ENCODE data around the gene PRRC1. TPM values are rescaled to one million over a fixed set of nuclear protein-coding genes. Genes with fewer than 3 reads are reported as not detected.

The PRRC1 gene
- total and polyA plus RNA-seq, 2 experiments from 2014 or later, result 64.7 to 70.7 TPM

- Histone ChIP-seq H3K27me3 (ENCODE audit: insufficient read depth) (no peaks in the 10 kb centered on the region), H3K9me2 (ENCODE audit: insufficient read depth) (peaks cover 4% of the 10 kb centered on the region; the same call in 1 of the 2 replicates), H4K20me1 (replicated peaks; ENCODE audit: insufficient read depth) (no peaks in the 10 kb centered on the region), H3K4me3 (no peak overlapping the region), H3K27ac (ENCODE audit: low read depth) (no peak overlapping the region), H3K4me1 (ENCODE audit: insufficient read depth) (peaks cover 9% of the 10 kb centered on the region), H3K36me3 (ENCODE audit: insufficient read depth) (no peaks in the 10 kb centered on the region), H2AFZ (no peak overlapping the region), H3K79me2 (replicated peaks; ENCODE audit: insufficient read depth) (no peaks in the 10 kb centered on the region), H3F3A (replicated peaks; ENCODE audit: low read depth) (no peaks in the 10 kb centered on the region), H3K4me2 (no peak overlapping the region)
- TF ChIP-seq, protein P1, sequence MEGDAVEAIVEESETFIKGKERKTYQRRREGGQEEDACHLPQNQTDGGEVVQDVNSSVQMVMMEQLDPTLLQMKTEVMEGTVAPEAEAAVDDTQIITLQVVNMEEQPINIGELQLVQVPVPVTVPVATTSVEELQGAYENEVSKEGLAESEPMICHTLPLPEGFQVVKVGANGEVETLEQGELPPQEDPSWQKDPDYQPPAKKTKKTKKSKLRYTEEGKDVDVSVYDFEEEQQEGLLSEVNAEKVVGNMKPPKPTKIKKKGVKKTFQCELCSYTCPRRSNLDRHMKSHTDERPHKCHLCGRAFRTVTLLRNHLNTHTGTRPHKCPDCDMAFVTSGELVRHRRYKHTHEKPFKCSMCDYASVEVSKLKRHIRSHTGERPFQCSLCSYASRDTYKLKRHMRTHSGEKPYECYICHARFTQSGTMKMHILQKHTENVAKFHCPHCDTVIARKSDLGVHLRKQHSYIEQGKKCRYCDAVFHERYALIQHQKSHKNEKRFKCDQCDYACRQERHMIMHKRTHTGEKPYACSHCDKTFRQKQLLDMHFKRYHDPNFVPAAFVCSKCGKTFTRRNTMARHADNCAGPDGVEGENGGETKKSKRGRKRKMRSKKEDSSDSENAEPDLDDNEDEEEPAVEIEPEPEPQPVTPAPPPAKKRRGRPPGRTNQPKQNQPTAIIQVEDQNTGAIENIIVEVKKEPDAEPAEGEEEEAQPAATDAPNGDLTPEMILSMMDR (conservative IDR thresholded peaks at IDR 0.05; ENCODE audit: low read depth in 2 of 2), result peak; percentile 19 to 37; a peak in 3 of 4 replicates
- no peak for TF ChIP-seq ZNF114 (CRISPR knock-in tag; IDR thresholded peaks at IDR 0.05)
- Mint-ChIP-seq H3K4me3 (no peak overlapping the region), H3K27ac (no peak overlapping the region), H3K4me1 (peaks cover 19% of the 10 kb centered on the region), H3K27me3 (ENCODE audit: insufficient read depth, low read depth, poor library complexity) (peaks cover 5% of the 10 kb centered on the region), H3K9me3 (no peaks in the 10 kb centered on the region), H3K36me3 (ENCODE audit: low read depth) (no peaks in the 10 kb centered on the region)
- peak; percentile 57 for DNase-seq (ENCODE audit: low spot score)
- ATAC-seq, result peak; percentile 74
Observed at GRCh38 chr5:127602481-127602880, 85.0 kb downstream of the PRRC1 start.

- no peak overlapping the region for H3K4me3 Mint-ChIP-seq
- Histone ChIP-seq H3K9me2 (ENCODE audit: insufficient read depth) (peaks cover 4% of the 10 kb centered on the region; the same call in 1 of the 2 replicates), H3K4me3 (no peak overlapping the region), H4K20me1 (replicated peaks; ENCODE audit: insufficient read depth) (no peaks in the 10 kb centered on the region), H3K27me3 (ENCODE audit: insufficient read depth) (no peaks in the 10 kb centered on the region), H3K27ac (ENCODE audit: low read depth) (peak overlapping the region; percentile 12; the same call in 1 of the 2 replicates), H3K4me2 (0 out of 2 replicates have a peak overlapping the region, but pooled peaks have one; percentile 30), H3K79me2 (replicated peaks; ENCODE audit: insufficient read depth) (no peaks in the 10 kb centered on the region), H3K4me1 (ENCODE audit: insufficient read depth) (peaks cover 9% of the 10 kb centered on the region), H3F3A (replicated peaks; ENCODE audit: low read depth) (no peaks in the 10 kb centered on the region), H2AFZ (peak overlapping the region; percentile 70), H3K36me3 (ENCODE audit: insufficient read depth) (no peaks in the 10 kb centered on the region)
- H3K36me3 Mint-ChIP-seq (ENCODE audit: low read depth), result no peaks in the 10 kb centered on the region
- peak overlapping the region; percentile 22 for H3K27ac Mint-ChIP-seq
- H3K27me3 Mint-ChIP-seq (ENCODE audit: insufficient read depth, low read depth, poor library complexity), result peaks cover 5% of the 10 kb centered on the region
- no peaks in the 10 kb centered on the region for H3K9me3 Mint-ChIP-seq
- ATAC-seq (no peak), DNase-seq (ENCODE audit: low spot score) (no peak)
- H3K4me1 Mint-ChIP-seq, result peaks cover 19% of the 10 kb centered on the region
- TF ChIP-seq ZNF462 (CRISPR knock-in tag; IDR thresholded peaks at IDR 0.05), result no peak
- TF ChIP-seq ZNF114 (CRISPR knock-in tag; IDR thresholded peaks at IDR 0.05), result no peak
- no peak for TF ChIP-seq EZH2 (IDR thresholded peaks at IDR 0.05; ENCODE audit: low read depth, unreplicated experiment)
- TF ChIP-seq, protein P2, sequence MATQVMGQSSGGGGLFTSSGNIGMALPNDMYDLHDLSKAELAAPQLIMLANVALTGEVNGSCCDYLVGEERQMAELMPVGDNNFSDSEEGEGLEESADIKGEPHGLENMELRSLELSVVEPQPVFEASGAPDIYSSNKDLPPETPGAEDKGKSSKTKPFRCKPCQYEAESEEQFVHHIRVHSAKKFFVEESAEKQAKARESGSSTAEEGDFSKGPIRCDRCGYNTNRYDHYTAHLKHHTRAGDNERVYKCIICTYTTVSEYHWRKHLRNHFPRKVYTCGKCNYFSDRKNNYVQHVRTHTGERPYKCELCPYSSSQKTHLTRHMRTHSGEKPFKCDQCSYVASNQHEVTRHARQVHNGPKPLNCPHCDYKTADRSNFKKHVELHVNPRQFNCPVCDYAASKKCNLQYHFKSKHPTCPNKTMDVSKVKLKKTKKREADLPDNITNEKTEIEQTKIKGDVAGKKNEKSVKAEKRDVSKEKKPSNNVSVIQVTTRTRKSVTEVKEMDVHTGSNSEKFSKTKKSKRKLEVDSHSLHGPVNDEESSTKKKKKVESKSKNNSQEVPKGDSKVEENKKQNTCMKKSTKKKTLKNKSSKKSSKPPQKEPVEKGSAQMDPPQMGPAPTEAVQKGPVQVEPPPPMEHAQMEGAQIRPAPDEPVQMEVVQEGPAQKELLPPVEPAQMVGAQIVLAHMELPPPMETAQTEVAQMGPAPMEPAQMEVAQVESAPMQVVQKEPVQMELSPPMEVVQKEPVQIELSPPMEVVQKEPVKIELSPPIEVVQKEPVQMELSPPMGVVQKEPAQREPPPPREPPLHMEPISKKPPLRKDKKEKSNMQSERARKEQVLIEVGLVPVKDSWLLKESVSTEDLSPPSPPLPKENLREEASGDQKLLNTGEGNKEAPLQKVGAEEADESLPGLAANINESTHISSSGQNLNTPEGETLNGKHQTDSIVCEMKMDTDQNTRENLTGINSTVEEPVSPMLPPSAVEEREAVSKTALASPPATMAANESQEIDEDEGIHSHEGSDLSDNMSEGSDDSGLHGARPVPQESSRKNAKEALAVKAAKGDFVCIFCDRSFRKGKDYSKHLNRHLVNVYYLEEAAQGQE (IDR thresholded peaks at IDR 0.05; ENCODE audit: unreplicated experiment), result no peak
- TF ChIP-seq ETS1 (IDR thresholded peaks at IDR 0.05), result no peak
Observed at GRCh38 chr5:127602896-127603844, 85.7 kb downstream of the PRRC1 start.
